ENCODE data around the gene BCAS3. TPM values are rescaled to one million over a fixed set of nuclear protein-coding genes. Genes with fewer than 3 reads are reported as not detected.
"Not testable (repeated sequence)": the region's sequence is repeated elsewhere in the genome, so short reads cannot be mapped to it uniquely, and the experiment has no call there.

BCAS3 gene
- total RNA-seq, 1 donor from 2014 or later: 35.7 TPM

DNA sequence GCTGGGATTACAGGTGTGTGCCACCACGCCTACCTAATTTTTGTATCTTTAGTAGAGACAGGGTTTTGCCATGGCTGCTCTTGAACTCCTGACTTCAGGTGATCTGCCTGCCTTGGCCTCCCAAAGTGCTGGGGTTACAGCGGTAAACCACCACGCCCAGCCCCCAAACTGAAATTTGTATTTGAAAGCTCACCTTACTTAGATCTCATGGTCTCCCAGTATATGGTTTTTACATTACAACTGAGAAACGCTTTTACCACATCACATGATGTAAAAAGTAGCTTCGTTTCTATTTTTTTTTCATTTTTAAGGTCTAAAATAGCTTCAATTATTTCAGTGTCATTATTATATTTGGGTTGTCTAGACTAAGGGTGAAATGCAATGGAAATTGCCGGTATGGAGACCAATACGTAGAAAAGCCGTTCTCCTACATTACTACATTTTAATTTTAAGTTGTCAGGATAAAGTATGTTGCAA, 93.3 kb downstream of the BCAS3 start:
- TF ChIP-seq, protein P1, sequence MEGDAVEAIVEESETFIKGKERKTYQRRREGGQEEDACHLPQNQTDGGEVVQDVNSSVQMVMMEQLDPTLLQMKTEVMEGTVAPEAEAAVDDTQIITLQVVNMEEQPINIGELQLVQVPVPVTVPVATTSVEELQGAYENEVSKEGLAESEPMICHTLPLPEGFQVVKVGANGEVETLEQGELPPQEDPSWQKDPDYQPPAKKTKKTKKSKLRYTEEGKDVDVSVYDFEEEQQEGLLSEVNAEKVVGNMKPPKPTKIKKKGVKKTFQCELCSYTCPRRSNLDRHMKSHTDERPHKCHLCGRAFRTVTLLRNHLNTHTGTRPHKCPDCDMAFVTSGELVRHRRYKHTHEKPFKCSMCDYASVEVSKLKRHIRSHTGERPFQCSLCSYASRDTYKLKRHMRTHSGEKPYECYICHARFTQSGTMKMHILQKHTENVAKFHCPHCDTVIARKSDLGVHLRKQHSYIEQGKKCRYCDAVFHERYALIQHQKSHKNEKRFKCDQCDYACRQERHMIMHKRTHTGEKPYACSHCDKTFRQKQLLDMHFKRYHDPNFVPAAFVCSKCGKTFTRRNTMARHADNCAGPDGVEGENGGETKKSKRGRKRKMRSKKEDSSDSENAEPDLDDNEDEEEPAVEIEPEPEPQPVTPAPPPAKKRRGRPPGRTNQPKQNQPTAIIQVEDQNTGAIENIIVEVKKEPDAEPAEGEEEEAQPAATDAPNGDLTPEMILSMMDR (IDR thresholded peaks at IDR 0.05): no peak
- H3K9me3 Mint-ChIP-seq (ENCODE audit: unreplicated experiment): no peaks in the 10 kb centered on the region
- no peak for DNase-seq (ENCODE audit: extremely low spot score, unreplicated experiment)
- H3K27me3 Mint-ChIP-seq (ENCODE audit: unreplicated experiment): no peaks in the 10 kb centered on the region
- no peak overlapping the region for H3K4me3 Mint-ChIP-seq (ENCODE audit: unreplicated experiment)
- H3K4me1 Mint-ChIP-seq (ENCODE audit: unreplicated experiment): no peaks in the 10 kb centered on the region
- peaks cover 4% of the 10 kb centered on the region for H3K36me3 Mint-ChIP-seq (ENCODE audit: unreplicated experiment)
- H3K27ac Mint-ChIP-seq (ENCODE audit: unreplicated experiment): no peak overlapping the region

DNA sequence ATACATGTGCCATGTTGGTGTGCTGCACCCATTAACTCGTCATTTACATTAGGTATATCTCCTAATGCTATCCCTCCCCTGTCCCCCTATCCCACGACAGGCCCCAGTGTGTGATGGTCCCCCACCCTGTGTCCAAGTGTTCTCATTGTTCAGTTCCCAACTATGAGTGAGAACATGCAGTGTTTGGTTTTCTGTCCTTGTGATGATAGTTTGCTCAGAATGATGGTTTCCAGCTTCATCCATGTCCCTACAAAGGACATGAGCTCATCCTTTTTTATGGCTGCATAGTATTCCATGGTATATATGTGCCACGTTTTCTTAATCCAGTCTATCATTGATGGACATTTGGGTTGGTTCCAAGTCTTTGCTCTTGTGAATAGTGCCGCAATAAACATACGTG, 94.0 kb downstream of the BCAS3 start:
- not testable (repeated sequence) for H3K27ac Mint-ChIP-seq (ENCODE audit: unreplicated experiment); H3K4me1 Mint-ChIP-seq (ENCODE audit: unreplicated experiment); H3K4me3 Mint-ChIP-seq (ENCODE audit: unreplicated experiment); H3K27me3 Mint-ChIP-seq (ENCODE audit: unreplicated experiment); H3K36me3 Mint-ChIP-seq (ENCODE audit: unreplicated experiment); DNase-seq (ENCODE audit: extremely low spot score, unreplicated experiment); H3K9me3 Mint-ChIP-seq (ENCODE audit: unreplicated experiment)

DNA sequence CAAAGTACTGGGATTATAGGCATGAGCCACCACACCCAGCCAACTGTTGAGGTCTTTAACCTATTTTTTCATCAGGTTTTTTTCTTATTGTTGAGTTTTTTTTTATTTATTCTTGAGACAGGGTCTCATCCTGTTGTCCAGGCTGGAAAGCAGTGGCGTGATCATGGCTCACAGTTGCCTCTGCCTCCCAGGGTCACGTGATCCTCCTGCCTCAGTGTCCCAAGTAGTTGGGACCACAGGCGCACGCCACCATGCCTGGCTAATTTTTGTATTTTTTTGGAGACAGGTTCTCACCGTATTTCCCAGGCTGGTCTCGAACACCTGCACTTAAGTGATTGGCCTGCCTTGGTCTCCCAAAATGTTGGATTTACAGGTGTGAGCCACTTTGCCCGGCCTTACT, 95.9 kb downstream of the BCAS3 start:
- no peaks in the 10 kb centered on the region for H3K27me3 Mint-ChIP-seq (ENCODE audit: unreplicated experiment)
- no peaks in the 10 kb centered on the region for H3K9me3 Mint-ChIP-seq (ENCODE audit: unreplicated experiment)
- H3K4me3 Mint-ChIP-seq (ENCODE audit: unreplicated experiment): no peak overlapping the region
- H3K27ac Mint-ChIP-seq (ENCODE audit: unreplicated experiment): no peak overlapping the region
- H3K36me3 Mint-ChIP-seq (ENCODE audit: unreplicated experiment): no peaks in the 10 kb centered on the region
- H3K4me1 Mint-ChIP-seq (ENCODE audit: unreplicated experiment): no peaks in the 10 kb centered on the region
- DNase-seq (ENCODE audit: extremely low spot score, unreplicated experiment): no peak
- TF ChIP-seq, protein P1 (IDR thresholded peaks at IDR 0.05): no peak

DNA sequence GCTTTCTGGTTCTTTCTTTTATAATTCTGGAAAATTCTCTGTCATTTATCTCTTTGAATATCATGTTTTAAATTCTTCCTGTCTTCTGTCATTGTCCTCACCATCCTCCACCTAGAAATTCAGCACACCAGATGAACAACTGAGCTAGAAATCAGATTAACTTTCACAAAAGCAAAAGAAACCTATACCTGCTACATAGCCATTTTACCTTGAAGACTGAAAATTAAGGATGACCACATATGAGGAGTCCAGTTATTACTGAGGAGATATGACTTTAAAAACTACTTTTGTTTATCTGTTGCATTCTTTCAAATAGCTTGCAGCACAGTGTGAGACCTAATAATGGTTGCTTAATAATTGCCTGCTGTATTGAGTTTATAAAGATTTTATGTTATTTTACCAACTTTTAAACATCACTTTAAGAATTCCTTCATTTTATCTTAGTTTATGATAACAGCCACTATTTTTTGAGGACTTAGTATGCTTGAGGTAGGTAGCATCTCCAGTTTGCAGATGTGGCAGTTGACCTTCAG, 104.3 kb downstream of the BCAS3 start:
- Mint-ChIP-seq H3K9me3 (ENCODE audit: unreplicated experiment) (no peaks in the 10 kb centered on the region), H3K4me3 (ENCODE audit: unreplicated experiment) (no peak overlapping the region), H3K27ac (ENCODE audit: unreplicated experiment) (no peak overlapping the region)

DNA sequence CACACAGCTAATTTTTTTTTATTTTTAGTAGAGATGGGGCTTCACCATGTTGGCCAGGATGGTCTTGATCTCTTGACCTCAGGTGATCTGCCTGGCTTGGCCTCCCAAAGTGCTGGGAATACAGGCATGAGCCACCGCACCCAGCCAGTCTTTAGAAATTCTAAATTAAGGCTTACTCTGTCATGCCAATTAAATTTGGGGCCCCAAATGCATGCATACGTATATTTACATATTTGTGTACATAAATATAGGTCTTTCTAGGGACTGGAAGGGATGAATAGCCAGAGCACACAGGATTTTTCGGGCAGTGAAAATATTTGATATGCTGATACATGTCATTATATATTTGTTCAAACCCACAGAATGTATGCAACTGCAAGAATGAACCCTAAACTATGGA, 105.1 kb downstream of the BCAS3 start:
- no peak for DNase-seq (ENCODE audit: extremely low spot score, unreplicated experiment)
- no peaks in the 10 kb centered on the region for H3K9me3 Mint-ChIP-seq (ENCODE audit: unreplicated experiment)
- no peaks in the 10 kb centered on the region for H3K36me3 Mint-ChIP-seq (ENCODE audit: unreplicated experiment)
- no peaks in the 10 kb centered on the region for H3K27me3 Mint-ChIP-seq (ENCODE audit: unreplicated experiment)
- no peak overlapping the region for H3K27ac Mint-ChIP-seq (ENCODE audit: unreplicated experiment)
- TF ChIP-seq, protein P1 (IDR thresholded peaks at IDR 0.05): no peak
- no peak overlapping the region for H3K4me3 Mint-ChIP-seq (ENCODE audit: unreplicated experiment)
- H3K4me1 Mint-ChIP-seq (ENCODE audit: unreplicated experiment): peaks cover 5% of the 10 kb centered on the region

More for the DNA sequence above, 104.3 kb downstream of the BCAS3 start:
- Mint-ChIP-seq H3K36me3 (ENCODE audit: unreplicated experiment) (no peaks in the 10 kb centered on the region), H3K4me1 (ENCODE audit: unreplicated experiment) (peaks cover 5% of the 10 kb centered on the region), H3K27me3 (ENCODE audit: unreplicated experiment) (no peaks in the 10 kb centered on the region)
- TF ChIP-seq, protein P1 (IDR thresholded peaks at IDR 0.05): no peak
- DNase-seq (ENCODE audit: extremely low spot score, unreplicated experiment): no peak

DNA sequence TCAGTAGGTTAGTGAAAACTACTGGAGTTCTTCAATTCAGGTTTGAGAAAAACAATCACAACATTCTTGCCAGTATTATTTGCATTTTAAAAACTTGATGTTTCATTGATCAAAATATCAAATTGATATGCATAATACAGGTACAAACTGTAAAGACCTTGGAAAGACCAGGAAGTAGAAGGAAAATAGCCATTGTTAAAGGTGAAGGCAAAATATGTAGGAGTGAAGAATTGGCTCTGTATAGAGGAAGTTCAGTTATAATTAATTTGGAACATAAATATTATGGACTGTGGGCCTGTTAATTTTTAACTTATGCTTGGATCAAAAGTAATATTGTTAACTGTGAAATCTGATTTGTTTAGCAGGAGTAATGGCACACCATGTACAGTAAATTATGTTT, 112.6 kb downstream of the BCAS3 start:
- Mint-ChIP-seq H3K27me3 (ENCODE audit: unreplicated experiment) (no peaks in the 10 kb centered on the region), H3K4me3 (ENCODE audit: unreplicated experiment) (no peak overlapping the region), H3K4me1 (ENCODE audit: unreplicated experiment) (no peaks in the 10 kb centered on the region), H3K9me3 (ENCODE audit: unreplicated experiment) (no peaks in the 10 kb centered on the region), H3K27ac (ENCODE audit: unreplicated experiment) (no peak overlapping the region), H3K36me3 (ENCODE audit: unreplicated experiment) (no peaks in the 10 kb centered on the region)
- DNase-seq (ENCODE audit: extremely low spot score, unreplicated experiment): no peak
- TF ChIP-seq, protein P1 (IDR thresholded peaks at IDR 0.05): no peak
